A549 (cell line): Measurements from ENCODE around the gene RGMA.

Experiments
- POLR2A ChIP-seq: IDR thresholded peaks from 2 replicates; pipeline ENCODE4 v1.6.1; 2012; ENCODE audit warnings: mild to moderate bottlenecking, low read length
- TF ChIP-seq, protein P1 (sequence below): fragments of >200 bp; sonication (Bioruptor Twin); formaldehyde crosslinking; IDR thresholded peaks from 3 replicates; pipeline ENCODE4 v1.5.1; 2016
- TF ChIP-seq, protein P2 (sequence below): IDR thresholded peaks from 2 replicates; pipeline ENCODE4 v1.6.1; 2012
- TF ChIP-seq, protein P3 (sequence below): fragments of 250-450 bp; sonication (Bioruptor Pico); IDR thresholded peaks from 2 replicates; pipeline ENCODE4 v1.5.0; 2020; ENCODE audit warnings: low read depth, mild to moderate bottlenecking, moderate library complexity
- TF ChIP-seq, protein P4 (sequence below): IDR thresholded peaks from 2 replicates; pipeline ENCODE4 v1.6.1; 2012

DNA sequence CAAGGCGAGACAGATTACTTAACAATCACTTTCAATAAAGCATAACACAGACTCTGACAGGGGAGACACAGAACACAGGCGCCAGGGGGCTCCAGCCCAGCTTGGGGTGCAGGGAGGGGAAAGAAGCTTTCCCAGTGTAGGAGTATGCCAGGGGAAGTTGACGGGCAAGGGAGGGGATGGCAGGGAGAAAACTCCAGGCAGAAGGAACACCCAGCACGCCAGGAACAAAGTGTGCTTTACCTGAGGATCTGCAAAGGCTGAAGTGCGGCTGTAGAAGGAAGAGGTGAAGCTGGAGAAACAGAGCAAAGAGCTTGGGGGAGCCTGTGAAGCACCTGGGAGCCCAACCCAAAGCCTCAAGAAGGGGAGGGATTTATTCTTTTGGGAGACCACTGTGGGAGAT is 12.1 kb downstream of the RGMA start:
- TF ChIP-seq, protein P1, sequence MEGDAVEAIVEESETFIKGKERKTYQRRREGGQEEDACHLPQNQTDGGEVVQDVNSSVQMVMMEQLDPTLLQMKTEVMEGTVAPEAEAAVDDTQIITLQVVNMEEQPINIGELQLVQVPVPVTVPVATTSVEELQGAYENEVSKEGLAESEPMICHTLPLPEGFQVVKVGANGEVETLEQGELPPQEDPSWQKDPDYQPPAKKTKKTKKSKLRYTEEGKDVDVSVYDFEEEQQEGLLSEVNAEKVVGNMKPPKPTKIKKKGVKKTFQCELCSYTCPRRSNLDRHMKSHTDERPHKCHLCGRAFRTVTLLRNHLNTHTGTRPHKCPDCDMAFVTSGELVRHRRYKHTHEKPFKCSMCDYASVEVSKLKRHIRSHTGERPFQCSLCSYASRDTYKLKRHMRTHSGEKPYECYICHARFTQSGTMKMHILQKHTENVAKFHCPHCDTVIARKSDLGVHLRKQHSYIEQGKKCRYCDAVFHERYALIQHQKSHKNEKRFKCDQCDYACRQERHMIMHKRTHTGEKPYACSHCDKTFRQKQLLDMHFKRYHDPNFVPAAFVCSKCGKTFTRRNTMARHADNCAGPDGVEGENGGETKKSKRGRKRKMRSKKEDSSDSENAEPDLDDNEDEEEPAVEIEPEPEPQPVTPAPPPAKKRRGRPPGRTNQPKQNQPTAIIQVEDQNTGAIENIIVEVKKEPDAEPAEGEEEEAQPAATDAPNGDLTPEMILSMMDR = no peak
- TF ChIP-seq, protein P2, sequence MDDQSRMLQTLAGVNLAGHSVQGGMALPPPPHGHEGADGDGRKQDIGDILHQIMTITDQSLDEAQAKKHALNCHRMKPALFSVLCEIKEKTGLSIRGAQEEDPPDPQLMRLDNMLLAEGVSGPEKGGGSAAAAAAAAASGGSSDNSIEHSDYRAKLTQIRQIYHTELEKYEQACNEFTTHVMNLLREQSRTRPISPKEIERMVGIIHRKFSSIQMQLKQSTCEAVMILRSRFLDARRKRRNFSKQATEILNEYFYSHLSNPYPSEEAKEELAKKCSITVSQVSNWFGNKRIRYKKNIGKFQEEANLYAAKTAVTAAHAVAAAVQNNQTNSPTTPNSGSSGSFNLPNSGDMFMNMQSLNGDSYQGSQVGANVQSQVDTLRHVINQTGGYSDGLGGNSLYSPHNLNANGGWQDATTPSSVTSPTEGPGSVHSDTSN = no peak
- TF ChIP-seq POLR2A = no peak
- TF ChIP-seq, protein P3, sequence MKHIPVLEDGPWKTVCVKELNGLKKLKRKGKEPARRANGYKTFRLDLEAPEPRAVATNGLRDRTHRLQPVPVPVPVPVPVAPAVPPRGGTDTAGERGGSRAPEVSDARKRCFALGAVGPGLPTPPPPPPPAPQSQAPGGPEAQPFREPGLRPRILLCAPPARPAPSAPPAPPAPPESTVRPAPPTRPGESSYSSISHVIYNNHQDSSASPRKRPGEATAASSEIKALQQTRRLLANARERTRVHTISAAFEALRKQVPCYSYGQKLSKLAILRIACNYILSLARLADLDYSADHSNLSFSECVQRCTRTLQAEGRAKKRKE (CRISPR knock-in tag) = no peak
- TF ChIP-seq, protein P4, sequence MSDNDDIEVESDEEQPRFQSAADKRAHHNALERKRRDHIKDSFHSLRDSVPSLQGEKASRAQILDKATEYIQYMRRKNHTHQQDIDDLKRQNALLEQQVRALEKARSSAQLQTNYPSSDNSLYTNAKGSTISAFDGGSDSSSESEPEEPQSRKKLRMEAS = no peak
